Measurements from ENCODE around the gene KLHL30.

DNA sequence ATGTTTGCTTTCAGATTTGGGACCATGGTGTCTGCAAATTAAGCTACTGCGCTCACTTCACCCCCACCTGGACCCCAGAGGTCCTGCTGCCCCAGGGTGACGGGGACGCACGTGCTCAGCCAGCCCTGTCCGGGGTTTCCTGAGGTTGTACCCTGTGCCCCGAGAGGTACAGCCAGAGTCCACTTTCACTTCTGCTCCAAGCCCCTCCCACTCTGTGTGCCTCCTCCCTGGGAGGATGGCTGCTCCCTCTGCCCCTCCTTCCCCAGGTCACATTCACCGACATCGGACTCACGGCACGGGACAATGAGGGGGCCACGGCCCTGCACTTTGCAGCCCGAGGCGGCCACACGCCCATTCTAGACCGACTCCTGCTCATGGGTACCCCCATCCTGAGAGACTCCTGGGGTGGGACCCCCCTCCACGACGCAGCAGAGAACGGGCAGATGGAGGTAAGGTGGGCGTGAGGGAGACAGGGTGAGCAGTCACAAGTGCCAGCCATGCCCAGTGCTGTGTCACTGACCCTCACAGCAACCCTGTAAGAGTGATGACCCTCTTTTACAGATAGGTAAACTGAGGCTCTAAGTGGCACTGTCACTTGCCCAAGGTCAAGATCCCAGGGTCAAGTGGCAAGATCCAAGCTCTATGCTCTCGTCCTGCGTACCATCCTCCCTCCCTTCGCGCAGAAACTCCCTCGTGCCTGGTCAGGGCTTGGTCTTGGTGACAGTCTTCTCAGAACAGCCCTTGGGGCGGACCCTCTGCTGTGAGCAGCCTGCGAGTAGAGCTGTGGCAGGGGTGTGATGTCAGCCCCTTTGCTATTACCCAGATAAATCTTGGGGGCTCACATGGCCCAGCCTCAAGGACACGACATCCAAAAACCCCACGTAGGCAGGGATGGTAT, 30.7 kb upstream of the KLHL30 start:
- no peak for TF ChIP-seq CTCF (IDR thresholded peaks at IDR 0.05)
- no peak for TF ChIP-seq POLR2A (IDR thresholded peaks at IDR 0.05)
